ENCODE results near the gene TFDP2. TPM values are rescaled to one million over a fixed set of nuclear protein-coding genes. Genes with fewer than 3 reads are reported as not detected.

Gene TFDP2
- total and polyA plus RNA-seq, 2 experiments from 2014 or later: 150 to 410 TPM

- TF ChIP-seq, protein P1, sequence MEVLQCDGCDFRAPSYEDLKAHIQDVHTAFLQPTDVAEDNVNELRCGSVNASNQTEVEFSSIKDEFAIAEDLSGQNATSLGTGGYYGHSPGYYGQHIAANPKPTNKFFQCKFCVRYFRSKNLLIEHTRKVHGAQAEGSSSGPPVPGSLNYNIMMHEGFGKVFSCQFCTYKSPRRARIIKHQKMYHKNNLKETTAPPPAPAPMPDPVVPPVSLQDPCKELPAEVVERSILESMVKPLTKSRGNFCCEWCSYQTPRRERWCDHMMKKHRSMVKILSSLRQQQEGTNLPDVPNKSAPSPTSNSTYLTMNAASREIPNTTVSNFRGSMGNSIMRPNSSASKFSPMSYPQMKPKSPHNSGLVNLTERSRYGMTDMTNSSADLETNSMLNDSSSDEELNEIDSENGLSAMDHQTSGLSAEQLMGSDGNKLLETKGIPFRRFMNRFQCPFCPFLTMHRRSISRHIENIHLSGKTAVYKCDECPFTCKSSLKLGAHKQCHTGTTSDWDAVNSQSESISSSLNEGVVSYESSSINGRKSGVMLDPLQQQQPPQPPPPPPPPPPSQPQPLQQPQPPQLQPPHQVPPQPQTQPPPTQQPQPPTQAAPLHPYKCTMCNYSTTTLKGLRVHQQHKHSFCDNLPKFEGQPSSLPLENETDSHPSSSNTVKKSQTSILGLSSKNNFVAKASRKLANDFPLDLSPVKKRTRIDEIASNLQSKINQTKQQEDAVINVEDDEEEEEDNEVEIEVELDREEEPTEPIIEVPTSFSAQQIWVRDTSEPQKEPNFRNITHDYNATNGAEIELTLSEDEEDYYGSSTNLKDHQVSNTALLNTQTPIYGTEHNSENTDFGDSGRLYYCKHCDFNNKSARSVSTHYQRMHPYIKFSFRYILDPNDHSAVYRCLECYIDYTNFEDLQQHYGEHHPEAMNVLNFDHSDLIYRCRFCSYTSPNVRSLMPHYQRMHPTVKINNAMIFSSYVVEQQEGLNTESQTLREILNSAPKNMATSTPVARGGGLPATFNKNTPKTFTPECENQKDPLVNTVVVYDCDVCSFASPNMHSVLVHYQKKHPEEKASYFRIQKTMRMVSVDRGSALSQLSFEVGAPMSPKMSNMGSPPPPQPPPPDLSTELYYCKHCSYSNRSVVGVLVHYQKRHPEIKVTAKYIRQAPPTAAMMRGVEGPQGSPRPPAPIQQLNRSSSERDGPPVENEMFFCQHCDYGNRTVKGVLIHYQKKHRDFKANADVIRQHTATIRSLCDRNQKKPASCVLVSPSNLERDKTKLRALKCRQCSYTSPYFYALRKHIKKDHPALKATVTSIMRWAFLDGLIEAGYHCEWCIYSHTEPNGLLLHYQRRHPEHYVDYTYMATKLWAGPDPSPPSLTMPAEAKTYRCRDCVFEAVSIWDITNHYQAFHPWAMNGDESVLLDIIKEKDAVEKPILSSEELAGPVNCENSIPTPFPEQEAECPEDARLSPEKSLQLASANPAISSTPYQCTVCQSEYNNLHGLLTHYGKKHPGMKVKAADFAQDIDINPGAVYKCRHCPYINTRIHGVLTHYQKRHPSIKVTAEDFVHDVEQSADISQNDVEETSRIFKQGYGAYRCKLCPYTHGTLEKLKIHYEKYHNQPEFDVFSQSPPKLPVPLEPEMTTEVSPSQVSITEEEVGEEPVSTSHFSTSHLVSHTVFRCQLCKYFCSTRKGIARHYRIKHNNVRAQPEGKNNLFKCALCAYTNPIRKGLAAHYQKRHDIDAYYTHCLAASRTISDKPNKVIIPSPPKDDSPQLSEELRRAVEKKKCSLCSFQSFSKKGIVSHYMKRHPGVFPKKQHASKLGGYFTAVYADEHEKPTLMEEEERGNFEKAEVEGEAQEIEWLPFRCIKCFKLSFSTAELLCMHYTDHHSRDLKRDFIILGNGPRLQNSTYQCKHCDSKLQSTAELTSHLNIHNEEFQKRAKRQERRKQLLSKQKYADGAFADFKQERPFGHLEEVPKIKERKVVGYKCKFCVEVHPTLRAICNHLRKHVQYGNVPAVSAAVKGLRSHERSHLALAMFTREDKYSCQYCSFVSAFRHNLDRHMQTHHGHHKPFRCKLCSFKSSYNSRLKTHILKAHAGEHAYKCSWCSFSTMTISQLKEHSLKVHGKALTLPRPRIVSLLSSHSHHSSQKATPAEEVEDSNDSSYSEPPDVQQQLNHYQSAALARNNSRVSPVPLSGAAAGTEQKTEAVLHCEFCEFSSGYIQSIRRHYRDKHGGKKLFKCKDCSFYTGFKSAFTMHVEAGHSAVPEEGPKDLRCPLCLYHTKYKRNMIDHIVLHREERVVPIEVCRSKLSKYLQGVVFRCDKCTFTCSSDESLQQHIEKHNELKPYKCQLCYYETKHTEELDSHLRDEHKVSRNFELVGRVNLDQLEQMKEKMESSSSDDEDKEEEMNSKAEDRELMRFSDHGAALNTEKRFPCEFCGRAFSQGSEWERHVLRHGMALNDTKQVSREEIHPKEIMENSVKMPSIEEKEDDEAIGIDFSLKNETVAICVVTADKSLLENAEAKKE (CRISPR knock-in tag; IDR thresholded peaks at IDR 0.05): no peak
- no peak for TF ChIP-seq STAT1 (IDR thresholded peaks at IDR 0.05; ENCODE audit: unreplicated experiment)
- no peak for TF ChIP-seq POLR2AphosphoS5 (IDR thresholded peaks at IDR 0.05; ENCODE audit: low read depth)
- no peak for TF ChIP-seq ZNF114 (CRISPR knock-in tag; IDR thresholded peaks at IDR 0.05)
- no peak for TF ChIP-seq EZH2 (IDR thresholded peaks at IDR 0.05; ENCODE audit: low read depth, unreplicated experiment)
- no peak for TF ChIP-seq REST (IDR thresholded peaks at IDR 0.05; ENCODE audit: unreplicated experiment)
- TF ChIP-seq JUNB (IDR thresholded peaks at IDR 0.05; ENCODE audit: unreplicated experiment): no peak
- TF ChIP-seq ZNF331 (CRISPR knock-in tag; IDR thresholded peaks at IDR 0.05; ENCODE audit: low read depth): no peak
Measured at GRCh38 chr3:142149673-142149992, 289 bp upstream of the TFDP2 start (continued).

Data from GM23338 (cell line).